ENCODE data around the gene ADAMTS3. TPM values are rescaled to one million over a fixed set of nuclear protein-coding genes. Genes with fewer than 3 reads are reported as not detected.
A peak's percentile ranks its signal among the peaks of the same experiment; 100 is the strongest.

Gene ADAMTS3
- total and polyA plus RNA-seq, 9 of the 15 experiments (the other 6 are each of a cell fraction or from before 2014, with no cell fraction given): 4.0 to 18.0 (median 12.1) TPM

DNA sequence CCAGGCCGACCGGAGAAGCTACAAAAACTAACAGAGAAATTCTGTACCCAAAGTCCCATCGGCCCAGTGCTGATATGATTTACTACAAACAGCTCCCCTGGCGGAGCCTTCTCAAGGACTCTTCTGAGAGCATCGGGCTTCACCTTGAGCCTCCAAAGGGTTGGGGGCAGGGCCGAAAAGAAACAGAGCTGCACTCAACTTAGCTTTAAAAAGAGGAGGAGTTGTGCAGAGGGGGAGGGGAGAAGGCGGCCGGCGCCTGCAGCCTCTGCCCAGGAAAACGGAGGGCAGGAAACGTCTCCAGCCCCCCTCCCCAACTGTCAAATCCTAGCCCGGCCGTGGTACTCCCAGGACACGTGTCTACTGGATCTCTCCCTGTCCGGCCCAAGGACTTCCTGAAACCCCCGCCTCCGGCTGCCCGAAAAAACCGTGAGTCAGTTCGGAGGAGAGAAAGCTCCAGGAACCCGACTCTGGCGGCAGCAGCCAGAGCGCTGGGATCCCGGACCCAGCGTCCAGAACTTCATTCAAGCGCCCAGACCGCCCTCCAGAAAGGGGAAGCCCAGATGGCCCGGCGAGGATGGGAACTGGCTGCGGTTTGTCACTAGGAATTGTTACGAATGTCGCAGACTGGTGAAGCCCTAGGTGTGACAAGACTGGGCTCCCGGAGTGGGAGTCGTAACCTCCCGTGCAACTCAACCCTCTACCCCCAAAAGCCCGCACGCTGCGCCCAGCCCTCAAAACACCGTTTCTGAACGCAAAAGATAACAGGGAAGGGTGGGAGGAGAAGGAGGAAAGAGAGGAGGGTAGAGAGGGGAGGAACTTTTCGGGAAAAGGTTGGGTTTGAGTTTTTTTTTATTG is 973 bp downstream of the ADAMTS3 start (continued):
- TF ChIP-seq, protein P1, sequence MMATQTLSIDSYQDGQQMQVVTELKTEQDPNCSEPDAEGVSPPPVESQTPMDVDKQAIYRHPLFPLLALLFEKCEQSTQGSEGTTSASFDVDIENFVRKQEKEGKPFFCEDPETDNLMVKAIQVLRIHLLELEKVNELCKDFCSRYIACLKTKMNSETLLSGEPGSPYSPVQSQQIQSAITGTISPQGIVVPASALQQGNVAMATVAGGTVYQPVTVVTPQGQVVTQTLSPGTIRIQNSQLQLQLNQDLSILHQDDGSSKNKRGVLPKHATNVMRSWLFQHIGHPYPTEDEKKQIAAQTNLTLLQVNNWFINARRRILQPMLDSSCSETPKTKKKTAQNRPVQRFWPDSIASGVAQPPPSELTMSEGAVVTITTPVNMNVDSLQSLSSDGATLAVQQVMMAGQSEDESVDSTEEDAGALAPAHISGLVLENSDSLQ (IDR thresholded peaks at IDR 0.05): peak; percentile 84
- TF ChIP-seq EGR1 (conservative IDR thresholded peaks at IDR 0.05): peak; percentile 14; the same call in 1 of the 2 replicates
- peak in 1 of 2 experiments; percentile 59; a peak in 2 of 4 replicates for TF ChIP-seq KDM1A (IDR thresholded peaks at IDR 0.05)
- peak; percentile 74; the same call in 1 of the 2 replicates for TF ChIP-seq NFRKB (IDR thresholded peaks at IDR 0.05; ENCODE audit: low read depth)
- TF ChIP-seq CTBP1 (IDR thresholded peaks at IDR 0.05; ENCODE audit: borderline replicate concordance): peak; percentile 86
- TF ChIP-seq HNRNPL (IDR thresholded peaks at IDR 0.05; ENCODE audit: low read depth, low read length): no peak
- TF ChIP-seq, protein P2, sequence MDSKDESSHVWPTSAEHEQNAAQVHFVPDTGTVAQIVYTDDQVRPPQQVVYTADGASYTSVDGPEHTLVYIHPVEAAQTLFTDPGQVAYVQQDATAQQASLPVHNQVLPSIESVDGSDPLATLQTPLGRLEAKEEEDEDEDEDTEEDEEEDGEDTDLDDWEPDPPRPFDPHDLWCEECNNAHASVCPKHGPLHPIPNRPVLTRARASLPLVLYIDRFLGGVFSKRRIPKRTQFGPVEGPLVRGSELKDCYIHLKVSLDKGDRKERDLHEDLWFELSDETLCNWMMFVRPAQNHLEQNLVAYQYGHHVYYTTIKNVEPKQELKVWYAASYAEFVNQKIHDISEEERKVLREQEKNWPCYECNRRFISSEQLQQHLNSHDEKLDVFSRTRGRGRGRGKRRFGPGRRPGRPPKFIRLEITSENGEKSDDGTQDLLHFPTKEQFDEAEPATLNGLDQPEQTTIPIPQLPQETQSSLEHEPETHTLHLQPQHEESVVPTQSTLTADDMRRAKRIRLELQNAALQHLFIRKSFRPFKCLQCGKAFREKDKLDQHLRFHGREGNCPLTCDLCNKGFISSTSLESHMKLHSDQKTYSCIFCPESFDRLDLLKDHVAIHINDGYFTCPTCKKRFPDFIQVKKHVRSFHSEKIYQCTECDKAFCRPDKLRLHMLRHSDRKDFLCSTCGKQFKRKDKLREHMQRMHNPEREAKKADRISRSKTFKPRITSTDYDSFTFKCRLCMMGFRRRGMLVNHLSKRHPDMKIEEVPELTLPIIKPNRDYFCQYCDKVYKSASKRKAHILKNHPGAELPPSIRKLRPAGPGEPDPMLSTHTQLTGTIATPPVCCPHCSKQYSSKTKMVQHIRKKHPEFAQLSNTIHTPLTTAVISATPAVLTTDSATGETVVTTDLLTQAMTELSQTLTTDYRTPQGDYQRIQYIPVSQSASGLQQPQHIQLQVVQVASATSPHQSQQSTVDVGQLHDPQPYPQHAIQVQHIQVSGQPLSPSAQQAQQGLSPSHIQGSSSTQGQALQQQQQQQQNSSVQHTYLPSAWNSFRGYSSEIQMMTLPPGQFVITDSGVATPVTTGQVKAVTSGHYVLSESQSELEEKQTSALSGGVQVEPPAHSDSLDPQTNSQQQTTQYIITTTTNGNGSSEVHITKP (IDR thresholded peaks at IDR 0.05; ENCODE audit: partially characterized antibody): peak; percentile 26
- TF ChIP-seq FOXM1 (IDR thresholded peaks at IDR 0.05; ENCODE audit: low read depth): peak; percentile 11; the same call in 1 of the 2 replicates
- peak; percentile 53; the same call in 1 of the 2 replicates for TF ChIP-seq FOXM1 (CRISPR knock-in tag; IDR thresholded peaks at IDR 0.05; ENCODE audit: low read depth)
- peak; percentile 11; the same call in 1 of the 2 replicates for TF ChIP-seq MTA1 (IDR thresholded peaks at IDR 0.05; ENCODE audit: borderline replicate concordance)
- TF ChIP-seq RBFOX2 (IDR thresholded peaks at IDR 0.05; ENCODE audit: low read depth, low read length): peak; percentile 81
- no peak; the same call in 1 of the 2 replicates for TF ChIP-seq ZNF589 (CRISPR knock-in tag; IDR thresholded peaks at IDR 0.05; ENCODE audit: low read depth)
- TF ChIP-seq SMC3 (conservative IDR thresholded peaks at IDR 0.05; ENCODE audit: insufficient read depth, low read depth, low read length): peak; percentile 40; the same call in 1 of the 2 replicates
- TF ChIP-seq, protein P3, sequence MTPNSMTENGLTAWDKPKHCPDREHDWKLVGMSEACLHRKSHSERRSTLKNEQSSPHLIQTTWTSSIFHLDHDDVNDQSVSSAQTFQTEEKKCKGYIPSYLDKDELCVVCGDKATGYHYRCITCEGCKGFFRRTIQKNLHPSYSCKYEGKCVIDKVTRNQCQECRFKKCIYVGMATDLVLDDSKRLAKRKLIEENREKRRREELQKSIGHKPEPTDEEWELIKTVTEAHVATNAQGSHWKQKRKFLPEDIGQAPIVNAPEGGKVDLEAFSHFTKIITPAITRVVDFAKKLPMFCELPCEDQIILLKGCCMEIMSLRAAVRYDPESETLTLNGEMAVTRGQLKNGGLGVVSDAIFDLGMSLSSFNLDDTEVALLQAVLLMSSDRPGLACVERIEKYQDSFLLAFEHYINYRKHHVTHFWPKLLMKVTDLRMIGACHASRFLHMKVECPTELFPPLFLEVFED (CRISPR knock-in tag; conservative IDR thresholded peaks at IDR 0.05): no peak
- TF ChIP-seq, protein P4, sequence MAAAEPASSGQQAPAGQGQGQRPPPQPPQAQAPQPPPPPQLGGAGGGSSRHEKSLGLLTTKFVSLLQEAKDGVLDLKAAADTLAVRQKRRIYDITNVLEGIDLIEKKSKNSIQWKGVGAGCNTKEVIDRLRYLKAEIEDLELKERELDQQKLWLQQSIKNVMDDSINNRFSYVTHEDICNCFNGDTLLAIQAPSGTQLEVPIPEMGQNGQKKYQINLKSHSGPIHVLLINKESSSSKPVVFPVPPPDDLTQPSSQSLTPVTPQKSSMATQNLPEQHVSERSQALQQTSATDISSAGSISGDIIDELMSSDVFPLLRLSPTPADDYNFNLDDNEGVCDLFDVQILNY (CRISPR knock-in tag; IDR thresholded peaks at IDR 0.05): no peak
- TF ChIP-seq JUND (IDR thresholded peaks at IDR 0.05; ENCODE audit: borderline replicate concordance, low read depth, low read length): peak; percentile 47; the same call in 1 of the 2 replicates
- peak; percentile 9; the same call in 1 of the 3 replicates for TF ChIP-seq JUND (tag; IDR thresholded peaks at IDR 0.05; ENCODE audit: borderline replicate concordance, low read depth, low read length)
- TF ChIP-seq, protein P5, sequence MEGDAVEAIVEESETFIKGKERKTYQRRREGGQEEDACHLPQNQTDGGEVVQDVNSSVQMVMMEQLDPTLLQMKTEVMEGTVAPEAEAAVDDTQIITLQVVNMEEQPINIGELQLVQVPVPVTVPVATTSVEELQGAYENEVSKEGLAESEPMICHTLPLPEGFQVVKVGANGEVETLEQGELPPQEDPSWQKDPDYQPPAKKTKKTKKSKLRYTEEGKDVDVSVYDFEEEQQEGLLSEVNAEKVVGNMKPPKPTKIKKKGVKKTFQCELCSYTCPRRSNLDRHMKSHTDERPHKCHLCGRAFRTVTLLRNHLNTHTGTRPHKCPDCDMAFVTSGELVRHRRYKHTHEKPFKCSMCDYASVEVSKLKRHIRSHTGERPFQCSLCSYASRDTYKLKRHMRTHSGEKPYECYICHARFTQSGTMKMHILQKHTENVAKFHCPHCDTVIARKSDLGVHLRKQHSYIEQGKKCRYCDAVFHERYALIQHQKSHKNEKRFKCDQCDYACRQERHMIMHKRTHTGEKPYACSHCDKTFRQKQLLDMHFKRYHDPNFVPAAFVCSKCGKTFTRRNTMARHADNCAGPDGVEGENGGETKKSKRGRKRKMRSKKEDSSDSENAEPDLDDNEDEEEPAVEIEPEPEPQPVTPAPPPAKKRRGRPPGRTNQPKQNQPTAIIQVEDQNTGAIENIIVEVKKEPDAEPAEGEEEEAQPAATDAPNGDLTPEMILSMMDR (IDR thresholded peaks at IDR 0.05 in 2 of 3, conservative IDR thresholded peaks at IDR 0.05 in 1 of 3; ENCODE audit: insufficient read depth in 2 of 3, low read depth in 1 of 3, low read length in 3 of 3): peak; percentile 59 to 64 (median 59)

Measured in K562 (cell line).